ENCODE measurements around the gene CTSW. TPM values are rescaled to one million over a fixed set of nuclear protein-coding genes. Genes with fewer than 3 reads are reported as not detected.
A peak's percentile ranks its signal among the peaks of the same experiment; 100 is the strongest.
"Not testable (repeated sequence)": the region's sequence is repeated elsewhere in the genome, so short reads cannot be mapped to it uniquely, and the experiment has no call there.

Gene CTSW
- total RNA-seq, 1 experiment from 2014 or later: 5.4 TPM

DNA sequence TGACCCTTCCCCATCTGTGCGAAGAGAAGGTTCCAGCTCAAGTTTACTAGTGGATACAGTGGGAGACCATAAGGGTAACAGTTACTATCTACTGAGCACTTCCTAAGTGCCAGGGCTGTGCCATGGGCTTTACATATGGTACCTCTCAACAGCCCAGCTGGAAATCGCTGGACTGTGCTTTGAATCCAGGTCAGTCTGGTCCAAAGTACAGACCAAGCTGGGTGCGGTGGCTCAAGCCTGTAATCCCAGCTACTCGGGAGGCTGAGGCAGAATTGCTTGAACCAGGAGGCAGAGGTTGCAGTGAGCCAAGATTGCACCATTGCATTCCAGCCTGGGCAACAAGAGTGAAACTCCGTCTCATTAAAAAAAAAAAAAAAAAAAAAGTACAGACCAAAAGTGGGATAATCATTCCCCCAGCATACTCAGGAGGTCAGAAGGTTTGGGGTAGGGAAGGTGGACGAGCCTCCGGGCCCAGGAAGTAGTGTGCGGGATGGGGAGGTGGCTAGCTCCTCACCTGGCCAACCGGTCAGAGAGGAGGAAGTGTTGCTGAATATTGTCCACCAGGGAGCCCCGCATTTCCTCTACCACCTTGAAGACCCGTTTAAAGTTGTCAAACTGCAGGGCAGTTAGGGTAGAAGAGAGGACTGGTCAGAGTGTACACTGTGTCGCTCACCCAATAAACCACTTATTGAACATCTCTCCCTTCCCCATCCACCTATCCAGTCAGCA lies 6.3 kb downstream of the CTSW start:
- no peak for DNase-seq (ENCODE audit: low read depth)

DNA sequence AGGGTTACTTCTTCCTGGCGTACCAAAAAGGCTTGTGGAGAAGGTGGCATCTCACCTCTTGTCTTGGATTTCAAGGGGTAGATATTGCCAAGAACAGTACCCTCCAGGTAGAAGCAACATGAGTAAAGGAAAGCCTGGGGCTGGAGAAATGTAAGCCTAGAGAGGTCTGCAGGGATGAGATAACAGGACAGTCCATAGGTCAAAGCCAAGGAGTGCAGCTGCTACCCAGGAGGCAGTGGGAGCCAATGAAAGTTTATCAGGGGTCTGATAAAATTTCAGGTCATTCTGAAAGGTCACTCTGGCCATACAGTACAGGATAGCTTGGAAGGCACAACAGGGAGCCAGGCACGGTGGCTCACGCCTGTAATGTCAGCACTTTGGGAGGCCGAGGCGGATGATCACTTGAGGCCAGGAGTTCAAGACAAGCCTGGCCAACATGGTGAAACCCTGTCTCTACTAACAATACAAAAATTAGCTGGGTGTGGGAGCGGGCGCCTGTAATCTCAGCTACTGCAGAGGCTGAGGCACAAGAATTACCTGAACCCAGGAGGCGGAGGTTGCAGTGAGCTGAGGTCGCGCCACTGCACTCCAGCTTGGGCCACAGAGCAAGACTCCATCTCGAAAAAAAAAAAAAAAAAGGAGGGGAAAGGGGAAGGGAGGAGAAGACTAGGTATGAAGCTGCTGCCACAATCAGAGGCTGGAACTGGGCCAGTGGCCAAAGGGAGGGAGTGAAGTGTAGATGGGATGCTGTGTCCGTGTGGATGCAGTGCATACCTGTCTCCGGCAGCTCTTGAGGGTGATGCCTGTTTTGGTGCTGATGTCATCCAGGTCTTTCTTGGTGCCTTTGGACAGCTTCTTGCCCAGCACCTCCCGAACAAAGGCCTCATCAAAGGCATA lies 7.4 kb downstream of the CTSW start:
- no peak for DNase-seq (ENCODE audit: low read depth)

DNA sequence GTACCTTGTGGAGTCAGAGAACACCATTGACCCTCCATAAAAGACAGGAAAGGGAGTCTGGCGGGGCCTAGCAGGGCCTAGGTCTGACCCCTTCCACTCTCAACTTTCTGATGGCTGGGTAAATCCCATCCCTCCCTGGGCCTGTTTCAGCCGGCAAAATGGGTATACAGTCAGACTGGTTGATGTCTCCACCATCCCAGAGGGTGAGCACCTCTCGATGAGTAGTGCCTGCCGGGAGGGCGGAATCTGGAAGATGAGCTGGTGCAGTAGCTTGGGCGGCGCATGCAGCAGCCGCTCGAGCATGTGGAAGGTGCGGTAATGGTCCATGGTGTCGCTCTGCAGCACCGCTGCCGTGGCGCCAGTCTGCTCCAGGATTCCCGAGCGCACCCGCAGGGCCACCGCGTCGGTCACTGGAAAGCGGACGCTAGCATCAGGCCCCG lies 8.1 kb downstream of the CTSW start:
- DNase-seq (ENCODE audit: low read depth): no peak

DNA sequence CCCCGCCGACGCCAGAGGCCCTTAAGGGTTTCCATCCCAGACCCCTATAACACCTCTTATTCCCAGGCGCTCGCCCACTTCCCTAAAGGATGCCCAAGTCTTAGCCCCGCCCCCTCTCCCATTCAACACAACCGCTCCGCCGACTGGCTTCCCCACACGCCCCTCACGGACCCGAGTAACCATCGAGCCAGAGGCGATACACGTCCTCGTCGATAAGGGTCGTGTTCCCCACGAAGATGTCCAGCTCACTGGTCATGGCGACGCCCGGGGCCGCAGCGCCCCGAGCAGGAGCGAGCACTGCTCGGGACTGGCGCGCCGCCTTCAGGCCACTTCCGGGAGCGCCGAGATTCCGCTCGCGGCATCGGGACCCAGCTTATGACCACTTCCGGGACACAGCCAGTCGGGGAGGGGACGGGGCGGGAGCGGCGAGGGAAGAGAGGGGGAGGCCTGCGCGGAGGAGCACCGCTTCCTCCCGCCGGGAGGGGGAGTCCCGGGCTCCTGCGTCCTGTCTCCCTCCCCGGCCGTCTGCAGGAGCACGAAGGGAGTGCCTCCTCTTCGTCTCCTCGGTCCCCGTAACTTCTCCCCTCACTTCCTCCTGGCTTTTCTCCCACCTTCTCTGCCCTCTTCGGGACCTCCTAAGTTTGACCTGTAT lies 8.7 kb downstream of the CTSW start, which contains the start of gene FIBP:
Gene FIBP (minus strand): TSS at position 309 of the 652 bp plus-strand sequence. CDS start 53 bp downstream, at position 256.
- DNase-seq (ENCODE audit: low read depth): peak; percentile 96

DNA sequence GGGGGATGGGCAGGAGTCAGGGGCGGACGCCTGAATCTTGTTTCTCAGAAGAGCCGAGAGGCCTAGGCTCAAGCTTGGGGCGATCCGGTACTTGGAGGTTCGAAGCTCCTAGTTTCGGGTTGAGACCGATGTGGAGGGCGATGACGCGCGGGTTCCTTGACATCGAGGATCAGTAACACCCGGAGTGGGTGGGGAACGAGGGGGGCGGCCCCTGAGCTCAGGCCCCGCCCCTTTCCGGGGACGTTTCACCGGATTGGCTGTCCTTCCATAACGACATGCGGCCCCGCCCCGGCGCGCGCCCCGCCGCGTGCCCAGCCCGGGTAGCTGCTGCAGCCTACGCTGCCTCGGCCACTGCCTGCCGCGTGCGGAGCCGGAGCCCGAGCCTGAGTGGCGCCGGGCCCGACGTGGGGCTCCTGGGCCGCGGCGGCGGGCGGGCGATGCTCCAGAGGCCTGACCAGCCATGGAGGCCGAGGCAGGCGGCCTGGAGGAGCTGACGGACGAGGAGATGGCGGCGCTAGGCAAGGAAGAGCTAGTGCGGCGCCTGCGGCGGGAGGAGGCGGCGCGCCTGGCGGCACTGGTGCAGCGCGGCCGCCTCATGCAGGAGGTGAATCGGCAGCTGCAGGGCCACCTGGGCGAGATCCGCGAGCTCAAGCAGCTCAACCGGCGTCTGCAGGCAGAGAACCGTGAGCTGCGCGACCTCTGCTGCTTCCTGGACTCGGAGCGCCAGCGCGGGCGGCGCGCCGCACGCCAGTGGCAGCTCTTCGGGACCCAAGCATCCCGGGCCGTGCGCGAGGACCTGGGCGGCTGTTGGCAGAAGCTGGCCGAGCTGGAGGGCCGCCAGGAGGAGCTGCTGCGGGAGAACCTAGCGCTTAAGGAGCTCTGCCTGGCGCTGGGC lies 10.9 kb downstream of the CTSW start, which contains the start of gene CCDC85B:
Gene CCDC85B (plus strand): TSS at position 350 of the 895 bp plus-strand sequence. CDS start 111 bp downstream, at position 461.
- DNase-seq (ENCODE audit: low read depth): peak; percentile 96

DNA sequence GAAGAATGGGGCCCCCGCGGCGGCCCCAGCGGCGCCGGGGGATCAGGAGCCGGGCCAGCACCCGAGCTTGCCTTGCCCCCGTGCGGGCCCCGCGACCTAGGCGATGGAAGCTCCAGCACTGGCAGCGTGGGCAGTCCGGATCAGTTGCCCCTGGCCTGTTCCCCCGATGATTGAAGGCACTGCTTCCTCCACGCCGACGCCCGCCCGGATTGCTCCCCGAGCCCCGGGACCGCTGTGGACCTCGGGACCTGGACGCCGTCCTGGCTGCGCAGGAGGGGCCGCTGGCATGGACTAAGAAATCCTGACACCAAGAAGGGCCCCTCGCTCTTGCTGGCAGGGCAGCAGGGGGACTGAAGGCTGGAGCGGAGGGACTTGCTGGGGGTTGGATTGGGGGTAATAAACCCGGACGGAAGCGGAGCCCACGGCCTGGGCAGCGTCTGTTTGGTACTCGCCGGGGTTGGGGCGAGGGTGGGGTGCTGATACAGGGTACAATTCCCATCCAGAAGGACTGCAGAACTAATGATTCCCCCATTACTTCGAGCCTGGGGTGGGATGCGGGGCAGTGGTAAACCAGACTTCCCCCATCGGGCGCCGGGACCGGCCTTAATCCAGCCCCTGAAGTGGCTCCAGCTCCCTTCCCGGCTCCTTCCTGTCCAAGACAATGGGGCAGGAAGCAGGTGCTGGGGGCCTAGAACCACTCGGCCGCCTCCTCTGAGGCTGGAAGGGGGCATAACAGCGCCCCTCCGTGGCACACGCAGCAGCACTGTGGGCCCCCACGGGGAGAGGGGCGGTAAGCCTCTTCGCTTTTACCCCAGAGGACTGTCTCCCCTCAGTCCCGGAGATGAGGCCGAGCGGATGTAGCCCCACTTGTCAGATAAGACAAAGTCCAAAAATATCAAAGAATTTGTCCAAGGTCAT lies 11.8 kb downstream of the CTSW start:
- DNase-seq (ENCODE audit: low read depth): peak; percentile 65

DNA sequence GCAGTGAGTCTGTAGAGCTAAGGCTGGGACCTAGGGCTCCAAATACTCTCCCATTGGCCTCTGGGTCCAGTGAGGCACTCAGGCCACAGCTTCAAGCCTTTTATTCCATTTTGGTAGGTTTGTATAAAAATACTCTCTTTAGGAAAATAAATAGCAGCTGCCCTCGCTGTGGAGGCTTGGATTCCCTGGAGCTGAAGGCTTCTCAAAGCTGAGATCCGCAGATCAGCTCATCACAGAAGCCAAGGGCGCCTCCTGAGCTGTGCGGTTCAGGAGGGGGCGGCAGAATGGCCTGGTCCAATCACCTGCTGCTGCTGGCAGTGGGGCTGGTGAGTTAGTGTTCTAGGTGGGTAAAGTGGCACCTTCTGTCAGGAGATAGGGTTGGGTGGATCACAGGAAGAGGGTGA lies 12.5 kb downstream of the CTSW start:
- not testable (repeated sequence) for DNase-seq (ENCODE audit: low read depth)

DNA sequence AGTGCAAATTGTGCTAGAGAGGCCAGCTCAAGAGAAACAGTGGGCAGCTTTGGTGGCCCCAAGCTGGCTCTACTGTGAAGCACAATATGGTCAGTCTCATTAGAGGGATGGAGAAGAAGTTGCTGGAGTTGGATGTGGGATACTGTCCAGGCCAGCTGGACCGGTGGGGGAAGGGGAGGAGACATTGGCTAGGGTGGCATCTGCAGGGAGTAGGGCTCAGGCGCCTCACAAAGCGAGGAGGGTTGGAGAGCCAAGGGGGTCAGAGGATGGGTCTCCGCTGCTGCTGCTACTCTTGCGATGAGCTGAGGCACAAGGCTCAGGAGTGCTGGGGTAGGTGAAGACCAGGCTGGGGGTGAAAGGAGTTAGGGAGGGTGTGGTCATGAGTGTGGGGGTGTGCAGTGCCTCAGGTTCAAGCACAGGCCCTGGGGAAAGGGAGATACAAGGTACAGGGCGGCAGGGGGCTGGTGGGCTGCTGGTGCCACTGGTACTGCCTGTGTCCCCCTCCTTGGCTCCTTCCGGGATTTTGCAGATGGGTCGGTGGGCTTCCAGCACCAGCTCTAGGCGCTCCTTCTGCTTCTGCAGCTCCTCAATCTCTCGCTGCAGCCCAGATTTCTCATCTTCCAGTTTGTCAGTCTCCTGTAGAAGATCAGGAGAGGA lies 13.2 kb downstream of the CTSW start:
- no peak for DNase-seq (ENCODE audit: low read depth)

DNA sequence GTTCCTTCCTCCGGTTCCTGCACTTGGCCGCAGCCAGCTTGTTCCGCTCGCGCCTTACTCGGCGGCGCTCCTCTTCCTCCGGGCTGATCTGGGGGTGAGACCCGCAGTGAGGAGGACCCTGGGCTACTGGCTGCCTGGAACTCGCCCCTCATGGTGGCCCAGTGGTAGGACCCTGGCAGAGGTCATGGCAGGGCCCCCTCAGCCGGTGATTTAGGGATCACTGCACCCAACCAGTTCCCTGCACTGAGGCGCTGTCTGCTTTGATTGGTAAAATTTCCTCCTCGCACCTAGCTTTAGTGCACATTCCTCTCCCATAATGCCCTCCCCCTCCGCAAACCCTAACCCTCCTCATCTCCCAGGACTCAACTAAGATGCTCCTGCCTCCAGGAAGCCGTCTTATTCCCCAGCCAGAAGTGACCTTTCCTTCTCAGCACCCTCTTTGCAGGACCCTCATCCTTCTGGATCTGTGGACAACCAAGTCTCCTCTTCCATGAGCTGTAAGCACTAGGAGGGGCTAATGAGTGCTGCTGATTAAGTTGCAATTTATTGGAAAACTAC lies 14.5 kb downstream of the CTSW start:
- no peak for DNase-seq (ENCODE audit: low read depth)

DNA sequence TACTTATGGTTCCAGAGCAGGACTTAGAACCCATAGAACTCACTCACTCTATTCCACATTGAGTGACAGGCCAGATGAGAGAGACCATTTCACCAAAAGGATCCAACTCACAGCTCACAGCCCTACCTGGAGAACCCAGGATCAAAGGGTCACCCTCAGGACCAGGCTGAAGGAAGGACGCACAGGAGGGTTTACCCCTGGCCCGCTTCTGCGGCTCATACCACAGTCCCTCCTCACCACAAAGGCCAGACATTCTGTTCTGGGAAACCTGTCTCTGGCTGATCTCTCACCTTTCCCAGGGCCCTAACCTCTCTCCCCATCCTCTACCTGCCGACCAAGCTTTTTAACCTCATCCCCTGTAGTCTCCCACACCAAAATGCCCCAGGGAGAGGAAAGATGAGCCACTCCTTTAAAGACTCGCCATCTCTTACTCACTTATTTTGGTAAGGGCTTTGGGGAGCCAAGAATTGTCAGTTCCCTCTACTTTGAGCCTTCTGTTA lies 15.9 kb downstream of the CTSW start:
- no peak for DNase-seq (ENCODE audit: low read depth)

DNA sequence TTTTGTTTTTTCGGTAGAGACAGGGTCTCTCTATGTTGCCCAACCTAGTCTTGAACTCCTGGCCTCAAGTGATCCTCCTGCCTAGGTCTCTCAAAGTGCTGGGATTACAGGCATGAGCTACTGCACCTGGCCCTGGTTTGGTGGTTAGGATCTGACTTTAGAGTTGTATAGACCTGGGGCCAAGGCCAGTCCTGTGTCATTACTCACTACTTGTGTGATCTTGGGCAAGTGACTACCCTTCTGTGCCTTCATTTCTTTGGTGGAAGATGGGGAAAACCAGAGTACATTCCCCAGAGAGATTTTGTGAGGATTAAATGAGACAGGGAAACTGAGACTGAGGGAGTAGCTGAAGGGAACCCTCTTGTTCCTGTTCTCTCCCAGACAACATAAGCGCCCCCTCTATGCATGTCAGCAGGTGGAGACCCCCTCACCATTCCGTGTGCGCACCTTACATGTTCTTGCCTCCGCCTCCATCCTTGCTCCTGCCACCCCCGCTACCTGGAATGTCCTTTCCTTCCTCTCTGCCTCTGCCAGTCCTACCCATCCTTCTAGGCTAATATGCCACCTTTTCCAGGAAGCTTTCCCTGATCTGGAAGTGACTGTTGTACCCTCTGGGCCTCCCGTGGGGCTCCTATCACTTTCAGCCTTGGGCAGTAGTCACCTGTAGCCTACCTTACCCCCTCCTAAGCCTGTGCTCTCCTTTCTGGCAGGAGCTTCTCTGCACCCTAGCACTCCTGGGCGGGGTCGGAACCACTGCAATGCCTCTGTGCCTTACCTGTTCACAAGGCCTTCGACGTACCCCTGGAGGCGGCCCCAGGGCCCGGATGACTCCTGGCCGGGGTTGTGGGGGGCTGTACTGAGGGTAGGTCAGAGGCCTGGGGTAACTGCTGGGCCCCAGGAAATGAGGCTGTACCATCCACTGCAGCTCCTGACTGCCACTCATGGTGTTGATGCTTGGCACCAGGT lies 16.7 kb downstream of the CTSW start:
- peak; percentile 67 for DNase-seq (ENCODE audit: low read depth)

DNA sequence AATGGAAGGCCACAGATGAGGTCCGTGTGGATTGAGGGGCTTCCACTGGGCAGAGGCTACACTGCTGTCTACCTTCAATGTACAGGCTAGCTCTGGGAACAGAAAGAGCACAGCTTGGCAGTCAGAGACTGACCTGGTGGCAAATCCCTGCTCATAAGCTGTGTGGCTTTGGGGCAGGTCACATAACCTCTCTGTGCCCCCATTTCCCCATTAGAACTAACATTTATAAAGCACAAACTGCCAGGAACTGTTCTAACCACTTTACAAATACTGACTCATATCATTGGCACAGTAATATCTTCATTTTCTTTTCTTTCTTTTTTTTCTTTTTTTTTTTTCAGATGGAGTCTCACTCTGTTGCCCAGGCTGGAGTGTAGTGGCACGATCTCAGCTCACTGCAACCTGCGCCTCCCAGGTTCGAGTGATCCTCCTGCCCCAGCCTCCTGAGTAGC lies 17.4 kb downstream of the CTSW start:
- DNase-seq (ENCODE audit: low read depth): no peak

DNA sequence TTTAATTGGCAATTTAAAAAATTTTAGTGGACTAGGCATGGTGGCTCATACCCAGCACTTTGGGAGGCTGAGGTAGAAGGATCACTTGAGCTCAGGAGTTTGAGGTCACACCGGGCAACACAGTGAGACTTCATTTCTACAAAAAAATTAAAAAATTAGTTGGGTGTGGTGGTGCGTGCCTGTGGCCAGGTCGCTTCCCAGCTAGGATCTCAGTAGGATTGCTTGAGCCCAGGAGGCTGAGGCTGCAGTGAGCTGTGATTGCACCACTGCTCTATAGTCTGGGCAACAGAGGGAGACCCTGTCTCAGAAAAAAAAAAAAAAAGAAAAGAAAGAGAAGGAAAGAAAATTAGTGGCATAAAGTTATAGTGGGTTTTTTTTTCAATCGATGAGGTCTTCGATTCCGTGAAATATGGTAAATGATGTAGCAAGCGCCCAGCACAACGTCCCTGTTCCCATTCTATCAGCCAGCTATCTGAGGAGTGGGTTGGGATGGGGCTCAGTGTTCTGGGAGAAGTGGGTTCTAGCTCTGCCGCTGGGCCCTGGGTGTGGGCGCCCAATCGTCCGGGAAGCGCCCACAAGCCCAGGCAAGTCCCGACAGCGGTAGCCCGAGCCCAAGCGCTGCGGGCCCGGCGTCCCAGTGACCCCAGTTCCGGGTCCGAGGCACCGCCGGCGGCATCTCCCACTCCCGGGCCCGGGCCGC lies 19.2 kb downstream of the CTSW start:
- DNase-seq (ENCODE audit: low read depth): no peak

DNA sequence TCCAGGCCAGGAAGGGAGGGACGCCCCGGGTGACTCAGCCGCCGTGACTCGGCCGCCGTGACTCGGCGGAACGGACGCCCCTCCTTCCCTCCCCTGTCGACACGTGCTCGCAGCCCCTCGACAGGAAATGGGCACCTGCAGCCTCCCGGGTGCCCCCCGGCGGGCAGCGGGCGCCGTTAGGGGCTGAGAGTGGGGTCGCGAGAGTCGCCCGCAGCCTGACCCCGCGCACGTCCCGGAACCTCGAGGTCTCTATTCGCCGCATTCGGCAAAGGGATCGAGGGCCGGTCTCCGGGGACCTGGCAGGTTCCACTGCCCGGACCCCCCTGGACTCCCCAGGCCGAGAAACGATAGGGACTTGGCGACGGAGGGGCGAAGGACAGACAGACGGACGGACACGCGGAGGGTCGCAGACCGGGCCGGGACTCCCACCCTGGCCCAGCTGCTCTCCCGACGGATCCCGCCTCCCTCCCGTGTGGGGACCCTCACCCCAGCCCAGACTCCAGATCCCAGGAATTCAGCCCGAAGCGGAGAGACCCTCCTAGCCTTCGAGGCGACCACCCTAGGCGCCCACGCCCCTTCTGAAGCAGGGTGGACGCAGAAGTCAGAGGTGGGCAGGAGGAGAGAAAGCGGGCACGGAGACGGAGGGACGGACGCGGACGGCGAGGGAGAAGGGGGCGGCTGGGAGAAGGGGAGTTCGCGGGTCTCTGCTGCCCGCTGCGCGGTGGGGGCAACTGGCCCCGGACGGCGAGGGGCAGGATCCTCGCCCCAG lies 19.9 kb downstream of the CTSW start:
- DNase-seq (ENCODE audit: low read depth): peak; percentile 88

DNA sequence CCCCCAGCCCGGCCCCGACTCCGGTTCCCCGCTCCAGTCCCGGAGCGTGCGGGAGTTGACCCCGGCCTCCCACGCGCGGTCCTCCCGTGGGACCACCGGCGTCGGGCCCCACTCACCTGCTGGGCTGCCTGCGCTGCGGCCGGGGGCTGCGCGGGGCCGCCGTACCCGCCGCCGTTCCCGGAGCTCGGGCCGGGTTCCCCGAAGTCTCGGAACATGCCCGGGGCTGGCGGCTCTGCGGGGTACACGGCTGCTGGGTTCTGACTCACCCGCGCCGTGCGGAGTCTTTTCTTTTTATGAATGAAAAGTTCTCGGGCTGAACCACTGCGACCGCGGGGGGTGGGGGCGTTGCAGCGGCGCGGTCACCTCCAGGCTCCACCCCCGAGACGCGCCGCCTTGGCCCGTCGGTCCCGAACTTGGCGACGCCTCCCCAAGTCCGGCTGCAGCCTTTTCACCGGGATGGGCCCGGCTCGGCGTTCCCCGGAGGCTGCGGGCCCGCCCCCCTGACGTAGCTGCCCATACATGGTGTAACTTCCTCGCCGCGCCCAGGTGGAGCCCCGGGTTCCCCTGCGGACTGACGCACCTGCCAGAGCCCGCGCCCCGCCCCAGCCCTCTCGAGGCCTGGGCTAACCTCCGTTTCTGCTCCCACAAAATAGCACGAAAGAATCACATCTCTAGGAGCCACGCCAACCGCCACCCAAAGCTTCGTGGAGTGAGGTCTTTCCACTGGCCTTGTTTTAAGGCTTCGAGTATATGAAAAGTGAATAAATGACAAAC lies 20.7 kb downstream of the CTSW start, which contains the start of gene FOSL1:
Gene FOSL1 (minus strand): TSS at position 264 of the 774 bp plus-strand sequence. CDS start 49 bp downstream, at position 215.
- peak; percentile 98 for DNase-seq (ENCODE audit: low read depth)
